ENCODE results near the gene SUCLG2. TPM values are rescaled to one million over a fixed set of nuclear protein-coding genes. Genes with fewer than 3 reads are reported as not detected.

SUCLG2 gene
- total RNA-seq, 4 donors from 2014 or later, result 54.4 to 81.4 (median 59.6) TPM

- TF ChIP-seq, protein P1, sequence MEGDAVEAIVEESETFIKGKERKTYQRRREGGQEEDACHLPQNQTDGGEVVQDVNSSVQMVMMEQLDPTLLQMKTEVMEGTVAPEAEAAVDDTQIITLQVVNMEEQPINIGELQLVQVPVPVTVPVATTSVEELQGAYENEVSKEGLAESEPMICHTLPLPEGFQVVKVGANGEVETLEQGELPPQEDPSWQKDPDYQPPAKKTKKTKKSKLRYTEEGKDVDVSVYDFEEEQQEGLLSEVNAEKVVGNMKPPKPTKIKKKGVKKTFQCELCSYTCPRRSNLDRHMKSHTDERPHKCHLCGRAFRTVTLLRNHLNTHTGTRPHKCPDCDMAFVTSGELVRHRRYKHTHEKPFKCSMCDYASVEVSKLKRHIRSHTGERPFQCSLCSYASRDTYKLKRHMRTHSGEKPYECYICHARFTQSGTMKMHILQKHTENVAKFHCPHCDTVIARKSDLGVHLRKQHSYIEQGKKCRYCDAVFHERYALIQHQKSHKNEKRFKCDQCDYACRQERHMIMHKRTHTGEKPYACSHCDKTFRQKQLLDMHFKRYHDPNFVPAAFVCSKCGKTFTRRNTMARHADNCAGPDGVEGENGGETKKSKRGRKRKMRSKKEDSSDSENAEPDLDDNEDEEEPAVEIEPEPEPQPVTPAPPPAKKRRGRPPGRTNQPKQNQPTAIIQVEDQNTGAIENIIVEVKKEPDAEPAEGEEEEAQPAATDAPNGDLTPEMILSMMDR (IDR thresholded peaks at IDR 0.05; ENCODE audit: low read depth), result no peak
Measured at GRCh38 chr3:67516496-67516895, 137.9 kb downstream of the SUCLG2 start.

DNA sequence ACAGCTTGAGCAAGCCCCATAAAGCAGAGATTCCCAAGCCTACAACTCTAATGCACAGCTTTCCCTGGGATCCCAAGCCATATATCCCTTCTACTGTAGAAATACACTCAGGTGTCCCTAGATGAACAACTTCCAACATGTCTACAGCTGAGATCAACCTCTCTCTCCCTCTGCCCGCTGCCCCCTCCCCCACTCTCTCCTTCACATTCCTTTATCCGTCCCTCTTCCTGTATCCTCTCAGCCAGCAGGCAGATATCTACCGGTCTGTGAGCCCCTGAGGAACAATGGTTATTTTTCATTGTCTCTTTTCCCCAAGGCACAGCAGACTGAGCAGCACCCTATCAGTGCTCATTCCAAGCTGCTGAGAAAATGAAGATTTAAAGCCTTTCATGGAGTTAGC, 138.6 kb downstream of the SUCLG2 start:
- TF ChIP-seq, protein P1 (IDR thresholded peaks at IDR 0.05; ENCODE audit: low read depth), result no peak

DNA sequence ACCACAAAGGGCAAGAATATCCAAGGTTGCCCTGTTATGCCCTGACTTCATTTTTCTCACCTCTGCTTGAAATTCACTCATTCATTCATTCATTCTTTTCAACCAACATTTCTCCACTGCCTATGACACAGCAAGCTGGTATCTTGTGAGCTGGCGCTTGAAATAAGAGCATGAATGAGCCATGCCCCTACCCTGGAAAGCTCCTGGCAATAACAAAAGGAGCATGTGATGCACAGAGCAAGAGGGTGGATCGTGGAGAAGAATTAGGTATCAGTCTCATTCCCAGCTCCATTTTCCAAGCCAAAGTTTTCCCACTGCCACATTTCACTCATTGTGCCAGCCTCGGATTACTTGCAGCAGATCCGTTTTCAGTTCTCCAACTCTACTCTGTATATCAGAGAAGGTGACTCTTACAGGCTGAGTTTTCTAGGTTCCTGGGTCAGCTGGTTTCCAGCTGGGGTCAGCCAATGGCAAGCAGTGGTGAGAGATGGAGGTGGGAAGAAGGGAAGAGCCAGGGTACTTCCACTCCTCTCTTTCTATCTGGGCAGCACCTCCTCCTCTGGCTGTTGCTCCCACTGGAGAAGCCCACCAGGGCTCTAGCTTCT, 144.8 kb downstream of the SUCLG2 start:
- TF ChIP-seq, protein P1 (IDR thresholded peaks at IDR 0.05; ENCODE audit: low read depth), result no peak

DNA sequence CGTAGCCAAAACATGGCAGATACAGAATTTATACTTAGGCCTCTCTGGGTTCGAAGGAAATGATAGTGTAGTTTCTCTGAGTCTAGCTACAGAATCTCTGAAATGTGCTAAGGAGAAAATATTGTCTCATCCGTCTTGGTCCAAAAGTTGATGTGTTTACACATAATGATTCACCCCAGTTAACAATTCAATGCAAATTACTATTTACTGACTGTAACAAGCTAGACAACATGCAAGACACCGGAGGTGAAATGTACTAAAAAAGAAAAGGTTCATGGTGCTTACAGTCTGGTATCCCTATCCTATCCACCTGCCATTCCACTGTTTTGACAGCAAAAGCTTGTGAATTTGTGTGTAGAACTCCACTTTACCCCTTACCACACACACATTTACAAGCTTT, 146.8 kb downstream of the SUCLG2 start:
- TF ChIP-seq, protein P1 (IDR thresholded peaks at IDR 0.05; ENCODE audit: low read depth), result no peak

GRCh38 chr3:67500709-67501108, 153.7 kb downstream of the SUCLG2 start:
- TF ChIP-seq, protein P1 (IDR thresholded peaks at IDR 0.05; ENCODE audit: low read depth), result no peak

DNA sequence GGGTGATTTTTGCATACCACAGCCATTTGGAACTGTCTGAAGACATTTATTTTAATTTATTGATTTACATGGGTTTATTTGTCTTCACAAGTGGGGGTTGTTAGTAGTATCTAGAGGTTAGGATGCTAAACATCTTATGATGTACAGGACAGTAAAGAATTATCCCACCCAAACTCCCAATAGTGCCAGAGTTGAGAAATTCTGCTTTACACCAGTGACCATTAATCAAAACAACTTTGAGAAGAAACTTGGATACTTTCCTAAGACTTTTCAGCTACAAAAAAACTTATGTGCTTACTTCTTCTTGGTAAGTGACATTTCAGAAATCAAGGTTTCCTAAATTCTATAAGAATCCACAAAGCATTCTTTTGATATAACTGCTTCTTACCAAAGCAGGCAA, 156.7 kb downstream of the SUCLG2 start:
- TF ChIP-seq, protein P1 (IDR thresholded peaks at IDR 0.05; ENCODE audit: low read depth), result no peak

DNA sequence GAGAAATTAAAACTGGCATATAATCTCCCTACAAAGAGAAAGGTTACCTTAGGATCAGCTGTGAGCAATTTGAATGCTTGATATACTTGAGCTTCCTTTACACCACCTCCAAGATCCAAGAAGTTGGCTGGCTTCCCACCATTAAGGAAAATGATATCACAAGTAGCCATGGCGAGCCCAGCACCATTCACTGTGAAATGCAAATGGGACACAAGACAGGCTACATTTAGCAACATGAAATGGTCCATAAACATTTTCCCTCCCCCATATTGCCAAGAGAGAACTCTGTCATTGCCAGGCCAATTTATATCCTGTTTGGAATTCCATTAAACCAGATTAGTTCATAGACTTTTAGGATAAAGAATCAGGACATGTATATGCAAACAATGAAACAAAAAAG, 158.7 kb downstream of the SUCLG2 start:
- TF ChIP-seq, protein P1 (IDR thresholded peaks at IDR 0.05; ENCODE audit: low read depth), result no peak
